Breast epithelium (tissue), 4 donors: ENCODE results near the gene ABCA3. TPM values are rescaled to one million over a fixed set of nuclear protein-coding genes. Genes with fewer than 3 reads are reported as not detected.

Source experiments
- DNase-seq, 2 donors: peaks; one replicate each; pipeline ENCODE4 v3.0.0-alpha.2; 2019; ENCODE audit warnings: low spot score in 2 of 2
- H3K27ac ChIP-seq, 2 donors: fragments of 200-600 bp; sonication (generic) in 1 of 2; one replicate each; pipeline ENCODE4 v1.5.1; 2016 to 2019; ENCODE audit warnings: mild to moderate bottlenecking in 1 of 2
- H3K27me3 ChIP-seq, 2 donors: fragments of 200-600 bp; sonication (generic) in 1 of 2; one replicate each; pipeline versions ENCODE4 v1.5.1 to v1.6.0; 2017 to 2019; ENCODE audit warnings: control low read depth in 1 of 2, mild to moderate bottlenecking in 1 of 2
- H3K36me3 ChIP-seq: fragments of 200-600 bp; one replicate; pipeline ENCODE4 v1.5.1; 2019
- H3K4me1 ChIP-seq, 2 donors: fragments of 200-600 bp; sonication (generic); one replicate each; pipeline ENCODE4 v1.5.1; 2016 to 2019; ENCODE audit warnings: control low read depth in 1 of 2
- H3K4me3 ChIP-seq, 3 donors: fragments of 200-600 bp; sonication (generic); 1 replicate in 2 of 3; 2 replicates in 1 of 3; pipeline ENCODE4 v1.5.1; 2016 to 2019; ENCODE audit warnings: mild to moderate bottlenecking in 3 of 3, moderate library complexity in 2 of 3
- H3K9me3 ChIP-seq, 2 donors: fragments of 200-600 bp; sonication (generic) in 1 of 2; one replicate each; pipeline ENCODE4 v1.5.1; 2016 to 2019; ENCODE audit warnings: control low read depth in 1 of 2
- CTCF ChIP-seq, 3 donors: fragments of 450-650 bp; IDR thresholded peaks; one replicate each; pipeline ENCODE4 v1.5.1; 2016 to 2017; ENCODE audit warnings: antibody characterized with exemption in 3 of 3, mild to moderate bottlenecking in 3 of 3, moderate library complexity in 3 of 3
- POLR2A ChIP-seq: fragments of 450-650 bp; IDR thresholded peaks from one replicate; pipeline ENCODE4 v1.6.1; 2016; ENCODE audit warnings: antibody characterized with exemption, mild to moderate bottlenecking, moderate library complexity
- POLR2AphosphoS5 ChIP-seq, 3 donors: sonication (generic); formaldehyde crosslinking; IDR thresholded peaks; one replicate each; pipeline ENCODE4 v1.6.1; 2017; ENCODE audit warnings: antibody characterized with exemption in 3 of 3
- intact Hi-C: fragments of 100-400 bp; cut with DNase I; formaldehyde crosslinking; loops from one replicate; pipeline ENCODE4 v1.15.1; 2023; ENCODE audit warnings: low total_unique reads
- total RNA-seq, 3 donors: library from RNA; depleted of rRNA; stranded (reverse); fragments of >200 nt; gene quantifications; one replicate each; pipeline ENCODE4 v1.1.0, GENCODE V29; 2016

ABCA3 gene
- total RNA-seq, 3 donors from 2014 or later = 6.2 to 7.8 (median 6.3) TPM

GRCh38 chr16:2236337-2237101 lies 104.0 kb downstream of the ABCA3 start, which contains the start of gene DNASE1L2:
Gene DNASE1L2, plus strand, starts transcription at chr16:2236444. Its CDS starts 373 bp downstream, at chr16:2236817.
- peaks cover 18% of the 10 kb centered on the region for H3K36me3 ChIP-seq
- H3K4me1 ChIP-seq = peaks cover 6 to 14% of the 10 kb centered on the region in 2 donors
- intact Hi-C loops = no loop called here
- DNase-seq = no peak
- TF ChIP-seq CTCF (IDR thresholded peaks at IDR 0.05) (no peak), POLR2A (no peak), POLR2AphosphoS5 (IDR thresholded peaks at IDR 0.05) (no peak)
- peak within 1 kb of the TSS; percentile 20 to 59 (median 34) for H3K4me3 ChIP-seq
- H3K9me3 ChIP-seq = no peaks in the 10 kb centered on the region
- no peak within 1 kb of the TSS for H3K27ac ChIP-seq
- no peaks in the 10 kb centered on the region for H3K27me3 ChIP-seq

GRCh38 chr16:2235695-2236336 lies 104.7 kb downstream of the ABCA3 start:
- intact Hi-C loops = no loop called here
- no peak overlapping the region for H3K27ac ChIP-seq
- peaks cover 6 to 14% of the 10 kb centered on the region in 2 donors for H3K4me1 ChIP-seq
- H3K36me3 ChIP-seq = peaks cover 24% of the 10 kb centered on the region
- TF ChIP-seq POLR2AphosphoS5 (IDR thresholded peaks at IDR 0.05) = no peak
- TF ChIP-seq POLR2A = no peak
- TF ChIP-seq CTCF (IDR thresholded peaks at IDR 0.05) = no peak
- no peaks in the 10 kb centered on the region for H3K27me3 ChIP-seq
- H3K9me3 ChIP-seq = no peaks in the 10 kb centered on the region
- DNase-seq = no peak
- H3K4me3 ChIP-seq = peak overlapping the region in 1 of 3 donors; percentile 59

GRCh38 chr16:2235234-2235651 lies 105.3 kb downstream of the ABCA3 start:
- Histone ChIP-seq H3K4me3 (no peak overlapping the region), H3K36me3 (peaks cover 24% of the 10 kb centered on the region), H3K27ac (no peak overlapping the region), H3K9me3 (no peaks in the 10 kb centered on the region), H3K4me1 (peaks cover 6 to 14% of the 10 kb centered on the region in 2 donors), H3K27me3 (no peaks in the 10 kb centered on the region)
- TF ChIP-seq POLR2AphosphoS5 (IDR thresholded peaks at IDR 0.05) (no peak), POLR2A (no peak), CTCF (IDR thresholded peaks at IDR 0.05) (no peak)
- no peak for DNase-seq
- intact Hi-C loops = no loop called here

- H3K9me3 ChIP-seq = no peaks in the 10 kb centered on the region
- peaks cover 24% of the 10 kb centered on the region for H3K36me3 ChIP-seq
- no peak for TF ChIP-seq CTCF (IDR thresholded peaks at IDR 0.05)
- TF ChIP-seq POLR2A = no peak
- no peak for TF ChIP-seq POLR2AphosphoS5 (IDR thresholded peaks at IDR 0.05)
- intact Hi-C loops = no loop called here
- no peak for DNase-seq
- H3K4me3 ChIP-seq = no peak overlapping the region
- H3K4me1 ChIP-seq = peaks cover 6 to 14% of the 10 kb centered on the region in 2 donors
- no peak overlapping the region for H3K27ac ChIP-seq
- H3K27me3 ChIP-seq = no peaks in the 10 kb centered on the region
Observed at GRCh38 chr16:2234813-2235170, 105.7 kb downstream of the ABCA3 start.
